GM21447 (cell line): ENCODE measurements around the gene PRICKLE3.
A peak's percentile ranks its signal among the peaks of the same experiment; 100 is the strongest.
"Not testable (repeated sequence)": the region's sequence is repeated elsewhere in the genome, so short reads cannot be mapped to it uniquely, and the experiment has no call there.

ENCODE experiments used
- ATAC-seq: cut with Tn5 transposase; IDR thresholded peaks from one replicate; pipeline ENCODE4 v1.9.1; 2021; ENCODE audit not compliant: unreplicated experiment

The PRICKLE3 gene

GRCh38 chrX:49164589-49165360 is 21.4 kb downstream of the PRICKLE3 start:
- ATAC-seq, result no peak

GRCh38 chrX:49163555-49164419 is 22.4 kb downstream of the PRICKLE3 start:
- no peak for ATAC-seq

DNA sequence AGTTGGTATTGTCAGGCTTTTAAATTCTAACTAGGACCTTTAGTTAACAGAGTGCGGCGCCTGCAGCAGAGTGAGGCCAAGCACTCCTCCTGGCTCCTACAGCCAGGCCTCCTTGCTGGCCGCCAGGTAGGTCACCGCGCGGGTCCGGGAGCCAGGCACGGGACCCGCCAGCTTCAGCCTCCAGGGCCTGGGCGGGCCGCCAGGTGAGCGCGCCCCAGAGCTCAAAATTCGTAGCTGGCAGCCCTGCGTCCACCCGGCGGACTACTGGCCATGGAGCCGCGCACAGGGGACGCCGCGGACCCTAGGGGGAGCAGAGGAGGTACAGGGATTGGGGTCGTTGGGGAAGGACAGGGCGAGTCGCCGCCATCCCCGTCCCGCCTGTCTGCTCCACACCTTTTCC is 23.6 kb downstream of the PRICKLE3 start, which contains the start of gene MAGIX:
MAGIX (plus strand) TSS at position 139 of the 400 bp plus-strand sequence; CDS start at position 271, 132 bp downstream.
- no peak for ATAC-seq

DNA sequence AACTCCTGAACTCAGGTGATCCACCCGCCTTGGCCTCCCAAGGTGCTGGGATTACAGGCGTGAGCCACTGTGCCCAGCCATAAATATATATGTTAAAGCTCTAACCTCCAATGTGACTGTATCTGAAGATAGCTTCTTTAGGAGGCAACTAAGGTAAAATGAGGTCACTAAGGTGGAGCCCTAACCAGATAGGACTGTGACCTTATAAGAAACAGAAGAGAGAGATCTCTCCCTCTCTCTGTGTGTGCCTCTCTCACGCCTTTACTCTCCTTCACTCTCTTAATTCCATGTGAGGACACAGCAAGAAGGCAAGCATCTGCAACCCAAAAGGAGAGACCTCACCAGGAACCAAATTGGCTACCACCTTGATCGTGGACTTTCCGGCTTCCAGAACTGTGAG is 24.5 kb downstream of the PRICKLE3 start:
- no peak for ATAC-seq

DNA sequence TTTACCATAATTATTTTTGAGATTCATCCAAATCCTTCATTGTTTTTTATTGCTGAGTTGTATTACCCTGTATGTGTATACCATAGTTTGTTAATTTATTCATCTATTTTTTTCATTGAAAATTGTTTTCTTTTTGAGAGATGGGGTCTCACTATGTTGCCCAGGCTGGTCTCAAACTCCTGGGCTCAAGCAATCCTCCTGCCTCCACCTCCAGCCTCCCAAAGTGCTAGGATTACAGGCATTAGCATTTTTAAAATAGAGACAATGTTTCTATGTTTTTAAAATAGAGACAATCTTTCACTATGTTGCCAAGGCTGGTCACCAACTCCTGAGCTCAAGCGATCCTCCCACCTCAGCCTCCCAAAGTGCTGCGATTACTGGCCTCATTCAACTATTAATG is 25.3 kb downstream of the PRICKLE3 start:
- ATAC-seq, result no peak

GRCh38 chrX:49157194-49157593 is 29.0 kb downstream of the PRICKLE3 start:
- no peak for ATAC-seq

GRCh38 chrX:49155900-49156837 is 30.0 kb downstream of the PRICKLE3 start:
- ATAC-seq, result peak; percentile 91

- ATAC-seq, result peak; percentile 5
Observed at GRCh38 chrX:49155243-49155899, 30.8 kb downstream of the PRICKLE3 start.

- ATAC-seq, result no peak
Observed at GRCh38 chrX:49153467-49153866, 32.7 kb downstream of the PRICKLE3 start.

DNA sequence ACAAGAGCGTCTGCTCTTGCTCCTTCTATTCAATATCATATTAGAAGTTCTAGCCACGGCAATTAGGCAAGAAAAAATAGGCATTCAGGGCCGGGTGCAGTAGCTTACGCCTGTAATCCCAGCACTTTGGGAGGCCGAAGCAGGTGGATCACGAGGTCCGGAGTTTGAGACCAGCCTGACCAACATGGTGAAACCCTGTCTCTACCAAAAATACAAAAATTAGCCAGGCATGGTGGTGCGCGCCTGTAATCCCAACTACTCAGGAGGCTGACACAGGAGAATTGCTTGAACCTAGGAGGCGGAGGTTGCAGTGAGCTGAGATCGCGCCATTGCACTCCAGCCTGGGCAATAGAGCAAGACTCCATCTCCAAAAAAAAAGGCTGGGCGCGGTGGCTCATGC is 36.9 kb downstream of the PRICKLE3 start:
- ATAC-seq, result not testable (repeated sequence)

DNA sequence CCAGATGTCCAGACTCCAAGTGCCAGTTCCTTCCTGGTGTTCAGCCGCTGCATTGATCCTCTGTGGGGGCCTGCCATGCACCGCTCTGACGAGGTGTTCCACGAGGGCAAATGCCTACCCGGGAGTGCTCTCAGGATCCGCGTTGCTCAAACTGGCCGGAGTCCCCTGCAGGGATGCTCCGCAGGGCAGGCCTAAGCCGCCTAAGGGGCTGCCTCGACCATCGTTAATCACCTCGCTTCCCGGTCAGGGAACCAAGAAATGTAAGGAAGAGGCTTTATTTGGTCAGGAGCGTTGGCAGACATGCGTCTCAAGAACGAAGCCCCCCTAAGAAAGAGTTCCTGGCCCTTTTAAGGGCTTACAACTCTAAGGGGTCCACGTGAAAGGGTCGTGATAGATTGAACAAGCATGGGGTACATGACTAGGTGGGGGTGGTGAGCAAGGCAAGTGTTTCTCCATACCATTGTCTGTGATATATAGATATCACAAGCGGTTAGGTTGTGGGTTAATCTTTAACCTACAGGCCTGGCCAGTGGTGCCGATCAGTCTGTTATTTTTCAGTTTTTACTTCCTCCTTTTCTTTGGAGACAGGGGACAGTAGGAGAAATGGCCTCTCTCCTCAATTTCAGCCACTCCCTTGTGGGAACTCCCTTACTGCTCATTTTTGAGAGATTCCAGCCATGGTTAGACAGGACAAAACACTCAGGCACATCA is 37.6 kb downstream of the PRICKLE3 start:
- ATAC-seq, result not testable (repeated sequence)

DNA sequence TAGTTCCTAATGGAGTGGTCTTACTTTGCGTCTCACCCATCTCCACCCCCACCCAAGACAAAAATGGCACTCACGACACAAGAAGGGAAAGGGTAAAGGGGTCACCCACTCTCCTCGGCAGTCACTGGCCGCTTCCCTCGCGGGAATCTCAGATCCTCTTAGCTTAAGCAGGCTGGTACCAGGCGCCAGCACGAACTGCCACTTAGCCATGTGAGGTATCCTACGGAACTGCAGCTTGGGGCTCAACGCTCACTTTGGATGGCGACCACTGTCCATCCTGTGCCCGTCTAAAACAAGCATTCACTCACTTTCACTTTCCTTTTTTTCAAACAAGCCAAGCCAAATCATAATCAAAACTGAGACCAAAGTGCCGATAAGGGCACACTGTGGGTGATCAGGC is 38.2 kb downstream of the PRICKLE3 start:
- no peak for ATAC-seq

- no peak for ATAC-seq
Observed at GRCh38 chrX:49147282-49147681, 38.9 kb downstream of the PRICKLE3 start.

- ATAC-seq, result not testable (repeated sequence)
Observed at GRCh38 chrX:49143154-49143553, 43.0 kb downstream of the PRICKLE3 start.

DNA sequence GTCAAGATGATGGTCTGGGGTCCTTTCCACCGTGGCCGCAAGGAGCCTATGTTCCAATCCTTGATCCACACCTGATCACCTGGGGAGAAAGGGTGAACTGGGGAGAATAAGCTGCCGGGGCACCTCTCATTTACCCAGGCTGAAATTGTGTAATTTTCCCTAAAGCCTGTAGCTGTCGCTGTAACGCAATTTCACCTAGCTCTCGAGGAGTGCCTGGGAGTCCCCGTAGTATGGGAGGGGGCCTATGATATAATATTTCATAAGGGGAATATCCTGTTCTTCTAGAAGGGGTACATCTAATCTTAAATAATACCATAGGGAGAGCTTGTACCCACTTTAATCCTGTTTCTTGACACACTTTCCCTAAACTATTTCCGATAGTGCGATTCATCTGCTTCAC is 43.9 kb downstream of the PRICKLE3 start:
- ATAC-seq, result not testable (repeated sequence)

DNA sequence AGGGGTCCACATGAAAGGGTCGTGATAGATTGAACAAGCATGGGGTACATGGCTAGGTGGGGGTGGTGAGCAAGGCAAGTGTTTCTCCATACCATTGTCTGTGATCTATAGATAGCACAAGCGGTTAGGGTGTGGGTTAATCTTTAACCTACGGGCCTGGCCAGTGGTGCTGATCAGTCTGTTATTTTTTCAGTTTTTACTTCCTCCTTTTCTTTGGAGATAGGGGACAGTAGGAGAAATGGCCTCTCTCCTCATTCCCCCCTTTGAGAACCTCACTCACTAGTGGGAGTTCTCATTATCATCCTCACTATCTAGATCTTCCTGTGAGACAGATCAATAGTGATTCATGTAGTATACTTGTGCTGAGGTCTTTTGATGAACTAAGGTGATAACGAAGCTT is 46.5 kb downstream of the PRICKLE3 start:
- no peak for ATAC-seq

DNA sequence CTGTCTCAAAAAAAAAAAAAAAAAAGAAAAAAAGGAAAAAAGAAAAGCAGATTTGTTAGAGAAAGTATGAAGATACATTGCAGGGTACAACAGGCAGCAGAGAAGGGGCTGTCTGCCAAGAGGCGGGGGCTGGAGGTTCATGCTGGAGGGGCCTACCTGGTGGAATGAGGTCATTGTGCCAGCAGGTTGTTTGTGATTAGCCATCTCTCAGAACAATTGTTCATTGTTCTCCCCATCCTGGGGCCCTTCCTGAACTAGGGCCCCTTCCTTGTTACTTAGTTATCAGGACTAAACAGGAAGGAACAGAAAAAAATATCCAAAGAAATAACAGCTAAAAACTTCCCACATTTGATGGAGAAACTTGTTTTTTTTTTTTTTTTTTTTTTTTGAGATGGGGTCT is 48.7 kb downstream of the PRICKLE3 start:
- ATAC-seq, result no peak

DNA sequence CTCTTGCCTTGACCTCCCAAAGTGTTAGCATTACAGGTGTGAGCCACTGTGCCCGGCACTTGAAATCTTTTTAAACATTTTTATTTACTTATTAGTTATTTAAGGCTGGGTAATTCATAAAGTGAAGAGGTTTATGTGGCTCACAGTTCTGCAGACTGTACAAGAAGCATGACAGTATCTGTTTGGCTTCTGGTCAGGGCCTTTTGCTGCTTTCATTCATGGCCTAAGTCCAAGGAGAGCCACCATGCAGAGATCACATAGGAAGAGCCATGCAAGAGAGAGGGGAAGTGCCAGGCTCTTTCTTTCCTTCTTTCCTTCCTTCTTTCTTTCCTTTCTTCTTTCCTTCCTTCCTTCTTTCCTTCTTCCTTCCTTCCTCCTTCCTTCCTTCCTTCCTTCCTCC is 52.4 kb downstream of the PRICKLE3 start:
- ATAC-seq, result no peak

GRCh38 chrX:49132275-49132674 is 53.9 kb downstream of the PRICKLE3 start:
- ATAC-seq, result not testable (repeated sequence)

- no peak for ATAC-seq
Observed at GRCh38 chrX:49129427-49129826, 56.7 kb downstream of the PRICKLE3 start.
